Activated CD4-positive, alpha-beta memory T cell treated with anti-CD3 and anti-CD28 coated beads for 36 hours (primary cell): ENCODE data around the gene NLGN3. TPM values are rescaled to one million over a fixed set of nuclear protein-coding genes. Genes with fewer than 3 reads are reported as not detected.
A peak's percentile ranks its signal among the peaks of the same experiment; 100 is the strongest.
"Not testable (repeated sequence)": the region's sequence is repeated elsewhere in the genome, so short reads cannot be mapped to it uniquely, and the experiment has no call there.

ENCODE experiments used
- CTCF ChIA-PET: fragments of 350-600 bp; sonication (Branson Sonifier 250); formaldehyde crosslinking; loops from one replicate; lab custom pipeline; 2021; ENCODE audit warnings: antibody characterized with exemption, inconsistent platforms; lab: Charles Lee
- POLR2A ChIA-PET: fragments of 350-600 bp; sonication (Branson Sonifier 250); formaldehyde crosslinking; loops from one replicate; lab custom pipeline; 2021; ENCODE audit warnings: antibody characterized with exemption; lab: Charles Lee
- DNase-seq: peaks from one replicate; pipeline ENCODE4 v3.0.0-alpha.2; 2020
- H3K27ac Mint-ChIP-seq: one replicate; pipeline ENCODE4 v1.8.0; 2021; ENCODE audit warnings: mixed read lengths
- H3K27me3 Mint-ChIP-seq: one replicate; pipeline ENCODE4 v1.8.0; 2021; ENCODE audit warnings: mixed read lengths
- H3K36me3 Mint-ChIP-seq: one replicate; pipeline ENCODE4 v1.8.0; 2021; ENCODE audit warnings: mixed read lengths
- H3K4me1 Mint-ChIP-seq: one replicate; pipeline ENCODE4 v1.8.0; 2021; ENCODE audit warnings: low read depth, mixed read lengths
- H3K4me3 Mint-ChIP-seq: one replicate; pipeline ENCODE4 v1.8.0; 2021; ENCODE audit warnings: mild to moderate bottlenecking, mixed read lengths
- H3K9me3 Mint-ChIP-seq: one replicate; pipeline ENCODE4 v1.8.0; 2021; ENCODE audit warnings: mixed read lengths
- intact Hi-C: fragments of 100-400 bp; cut with micrococcal nuclease; formaldehyde crosslinking; loops from one replicate; pipeline ENCODE4 v1.15.1; 2023
- total RNA-seq, 2 experiments: library from RNA; stranded (reverse); gene quantifications; one replicate each; pipeline ENCODE4 v1.2.3, GENCODE V29; 2021

Gene NLGN3
- total RNA-seq, 2 experiments from 2014 or later: 0.58 to 0.86 TPM

GRCh38 chrX:71171110-71171801, 26.6 kb downstream of the NLGN3 start:
- Mint-ChIP-seq H3K9me3 (no peaks in the 10 kb centered on the region), H3K4me1 (peaks cover 10% of the 10 kb centered on the region), H3K27ac (no peak overlapping the region), H3K27me3 (no peaks in the 10 kb centered on the region), H3K4me3 (no peak overlapping the region), H3K36me3 (peaks cover 10% of the 10 kb centered on the region)
- CTCF ChIA-PET: no interaction called here
- POLR2A ChIA-PET: no interaction called here
- DNase-seq: no peak
- intact Hi-C loops: no loop called here

GRCh38 chrX:71173440-71173839, 28.8 kb downstream of the NLGN3 start:
- Mint-ChIP-seq H3K9me3 (no peaks in the 10 kb centered on the region), H3K27ac (no peak overlapping the region), H3K4me3 (no peak overlapping the region), H3K27me3 (no peaks in the 10 kb centered on the region), H3K36me3 (peaks cover 12% of the 10 kb centered on the region), H3K4me1 (peaks cover 10% of the 10 kb centered on the region)
- intact Hi-C loops: no loop called here
- no peak for DNase-seq
- ChIA-PET POLR2A (no interaction called here), CTCF (no interaction called here)

GRCh38 chrX:71174795-71175194, 30.2 kb downstream of the NLGN3 start:
- CTCF ChIA-PET: interaction anchor here (0.6 kb wide), 1 partner anchor 396 kb away, joined by 3 read pairs; no protein-coding TSS in a partner anchor
- Mint-ChIP-seq H3K9me3 (no peaks in the 10 kb centered on the region), H3K27ac (no peak overlapping the region), H3K4me3 (no peak overlapping the region), H3K36me3 (peaks cover 12% of the 10 kb centered on the region), H3K4me1 (peaks cover 10% of the 10 kb centered on the region), H3K27me3 (no peaks in the 10 kb centered on the region)
- POLR2A ChIA-PET: no interaction called here
- intact Hi-C loops: no loop called here
- no peak for DNase-seq

GRCh38 chrX:71175531-71175930, 30.9 kb downstream of the NLGN3 start:
- H3K4me1 Mint-ChIP-seq: peaks cover 15% of the 10 kb centered on the region
- H3K36me3 Mint-ChIP-seq: peaks cover 12% of the 10 kb centered on the region
- H3K4me3 Mint-ChIP-seq: no peak overlapping the region
- CTCF ChIA-PET: interaction anchor here (0.6 kb wide), 1 partner anchor 397 kb away, joined by 3 read pairs; no protein-coding TSS in a partner anchor
- no peak for DNase-seq
- H3K27ac Mint-ChIP-seq: no peak overlapping the region
- POLR2A ChIA-PET: no interaction called here
- intact Hi-C loops: no loop called here
- H3K9me3 Mint-ChIP-seq: no peaks in the 10 kb centered on the region
- no peaks in the 10 kb centered on the region for H3K27me3 Mint-ChIP-seq

- no peak for DNase-seq
- Mint-ChIP-seq H3K4me3 (no peak overlapping the region), H3K27ac (no peak overlapping the region), H3K9me3 (no peaks in the 10 kb centered on the region), H3K27me3 (no peaks in the 10 kb centered on the region), H3K4me1 (peaks cover 15% of the 10 kb centered on the region), H3K36me3 (peaks cover 14% of the 10 kb centered on the region)
- intact Hi-C loops: no loop called here
- ChIA-PET POLR2A (no interaction called here), CTCF (interaction anchor here (0.9 to 2.0 kb wide), 6 partner anchors 21 to 408 kb away, joined by 3 to 8 read pairs (median 4); no protein-coding TSS in a partner anchor)
Measured at GRCh38 chrX:71177327-71177726, 32.7 kb downstream of the NLGN3 start.

- peak; percentile 51 for DNase-seq
- intact Hi-C loops: loop anchor here (2.0 kb wide), 2 partner anchors 80 to 208 kb away; no protein-coding TSS in a partner anchor
- ChIA-PET CTCF (interaction anchor here (0.8 to 2.0 kb wide), 6 partner anchors 20 to 209 kb away, joined by 3 to 8 read pairs (median 4); no protein-coding TSS in a partner anchor), POLR2A (no interaction called here)
- Mint-ChIP-seq H3K4me3 (no peak overlapping the region), H3K36me3 (peaks cover 11% of the 10 kb centered on the region), H3K27me3 (no peaks in the 10 kb centered on the region), H3K27ac (no peak overlapping the region), H3K4me1 (peaks cover 15% of the 10 kb centered on the region), H3K9me3 (no peaks in the 10 kb centered on the region)
Measured at GRCh38 chrX:71178908-71179307, 34.3 kb downstream of the NLGN3 start.

- not testable (repeated sequence) for DNase-seq, H3K36me3 Mint-ChIP-seq, H3K9me3 Mint-ChIP-seq, H3K4me1 Mint-ChIP-seq, H3K27me3 Mint-ChIP-seq
- ChIA-PET POLR2A (interaction anchor here (1.2 to 1.6 kb wide), 2 partner anchors 16 to 352 kb away, joined by 3 to 4 read pairs; partner anchors contain the start of gene OGT), CTCF (interaction anchor here (0.6 to 1.8 kb wide), 7 partner anchors 16 to 411 kb away, joined by 3 to 12 read pairs (median 4); partner anchors contain the start of gene MED12)
- Mint-ChIP-seq H3K4me3 (peak overlapping the region; percentile 16), H3K27ac (peak overlapping the region; percentile 99)
- intact Hi-C loops: loop anchor here (5.0 to 10.0 kb wide), 5 partner anchors 68 to 1046 kb away; partner anchors contain the start of genes IGBP1, IL2RG, TAF1 and ZMYM3
Measured at GRCh38 chrX:71180579-71181265, 36.1 kb downstream of the NLGN3 start.

- peak overlapping the region; percentile 99 for H3K27ac Mint-ChIP-seq
- intact Hi-C loops: loop anchor here (5.0 to 10.0 kb wide), 5 partner anchors 69 to 1047 kb away; partner anchors contain the start of genes IGBP1, IL2RG, TAF1 and ZMYM3
Measured at GRCh38 chrX:71181558-71181909, 36.9 kb downstream of the NLGN3 start.

GRCh38 chrX:71181910-71182799, 37.5 kb downstream of the NLGN3 start:
- peaks cover 5% of the 10 kb centered on the region for H3K36me3 Mint-ChIP-seq
- no peaks in the 10 kb centered on the region for H3K9me3 Mint-ChIP-seq
- peak; percentile 89 for DNase-seq
- POLR2A ChIA-PET: interaction anchor here (0.5 to 1.6 kb wide), 11 partner anchors 14 to 470 kb away, joined by 3 to 8 read pairs (median 4); partner anchors contain the start of genes IL2RG, NONO, OGT and TAF1
- H3K27ac Mint-ChIP-seq: peak overlapping the region; percentile 99
- CTCF ChIA-PET: interaction anchor here (0.6 to 1.9 kb wide), 6 partner anchors 14 to 212 kb away, joined by 3 to 6 read pairs (median 4); partner anchors contain the start of genes NONO, TAF1 and ZMYM3
- H3K4me3 Mint-ChIP-seq: peak overlapping the region; percentile 86
- H3K27me3 Mint-ChIP-seq: no peaks in the 10 kb centered on the region
- intact Hi-C loops: loop anchor here (1.0 to 10.0 kb wide), 8 partner anchors 14 to 1047 kb away; partner anchors contain the start of genes IGBP1, IL2RG, NONO and SNX12
- peaks cover 12% of the 10 kb centered on the region for H3K4me1 Mint-ChIP-seq

More at GRCh38 chrX:71181558-71181909, 36.9 kb downstream of the NLGN3 start:
- DNase-seq: peak; percentile 69
- no peaks in the 10 kb centered on the region for H3K9me3 Mint-ChIP-seq
- H3K4me1 Mint-ChIP-seq: peaks cover 8% of the 10 kb centered on the region
- peaks cover 5% of the 10 kb centered on the region for H3K36me3 Mint-ChIP-seq
- peak overlapping the region; percentile 86 for H3K4me3 Mint-ChIP-seq
- POLR2A ChIA-PET: interaction anchor here (0.8 to 1.6 kb wide), 8 partner anchors 14 to 351 kb away, joined by 3 to 8 read pairs (median 4); partner anchors contain the start of genes IL2RG, NONO, OGT and TAF1
- H3K27me3 Mint-ChIP-seq: no peaks in the 10 kb centered on the region
- CTCF ChIA-PET: interaction anchor here (0.6 to 1.9 kb wide), 6 partner anchors 15 to 211 kb away, joined by 3 to 6 read pairs (median 4); partner anchors contain the start of genes MED12, NONO and ZMYM3

GRCh38 chrX:71182871-71183270, 38.2 kb downstream of the NLGN3 start:
- ChIA-PET POLR2A (interaction anchor here (0.8 to 1.5 kb wide), 3 partner anchors 71 to 183 kb away, joined by 3 to 8 read pairs (median 3); partner anchors contain the start of genes IL2RG, NONO and TAF1), CTCF (interaction anchor here (1.0 to 1.9 kb wide), 2 partner anchors 14 to 183 kb away, joined by 3 to 6 read pairs; partner anchors contain the start of gene TAF1)
- Mint-ChIP-seq H3K4me1 (peaks cover 12% of the 10 kb centered on the region), H3K9me3 (no peaks in the 10 kb centered on the region), H3K36me3 (peaks cover 5% of the 10 kb centered on the region), H3K4me3 (peak overlapping the region; percentile 86), H3K27me3 (no peaks in the 10 kb centered on the region), H3K27ac (peak overlapping the region; percentile 99)
- intact Hi-C loops: loop anchor here (1.0 to 10.0 kb wide), 8 partner anchors 13 to 1048 kb away; partner anchors contain the start of genes IGBP1, IL2RG, NONO and SNX12
- no peak for DNase-seq
